ENCODE measurements around the gene GABRR2. TPM values are rescaled to one million over a fixed set of nuclear protein-coding genes. Genes with fewer than 3 reads are reported as not detected.

The GABRR2 gene
- total RNA-seq, 6 donors from 2014 or later: 0.30 to 3.1 (median 1.6) TPM

DNA sequence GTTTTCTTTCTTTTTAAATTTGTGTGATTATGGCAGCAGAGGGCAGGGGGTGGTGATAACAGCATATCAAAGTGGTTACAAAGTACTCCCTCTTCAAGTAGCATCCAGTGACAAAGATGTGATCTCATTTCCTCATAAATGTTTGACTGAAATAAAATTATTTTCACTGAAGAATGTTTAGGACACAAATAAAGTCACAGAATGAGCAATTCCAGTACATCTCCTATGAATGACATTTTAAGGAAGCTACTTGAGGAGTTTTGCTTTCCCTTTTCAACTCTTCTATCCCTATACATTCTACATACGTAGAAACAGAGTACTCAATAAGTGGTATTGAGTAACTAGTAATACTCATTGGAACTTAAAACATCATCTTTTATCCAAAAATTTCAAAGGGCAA is 13.9 kb upstream of the GABRR2 start:
- no peak for TF ChIP-seq POLR2AphosphoS5 (IDR thresholded peaks at IDR 0.05)
- TF ChIP-seq, protein P1, sequence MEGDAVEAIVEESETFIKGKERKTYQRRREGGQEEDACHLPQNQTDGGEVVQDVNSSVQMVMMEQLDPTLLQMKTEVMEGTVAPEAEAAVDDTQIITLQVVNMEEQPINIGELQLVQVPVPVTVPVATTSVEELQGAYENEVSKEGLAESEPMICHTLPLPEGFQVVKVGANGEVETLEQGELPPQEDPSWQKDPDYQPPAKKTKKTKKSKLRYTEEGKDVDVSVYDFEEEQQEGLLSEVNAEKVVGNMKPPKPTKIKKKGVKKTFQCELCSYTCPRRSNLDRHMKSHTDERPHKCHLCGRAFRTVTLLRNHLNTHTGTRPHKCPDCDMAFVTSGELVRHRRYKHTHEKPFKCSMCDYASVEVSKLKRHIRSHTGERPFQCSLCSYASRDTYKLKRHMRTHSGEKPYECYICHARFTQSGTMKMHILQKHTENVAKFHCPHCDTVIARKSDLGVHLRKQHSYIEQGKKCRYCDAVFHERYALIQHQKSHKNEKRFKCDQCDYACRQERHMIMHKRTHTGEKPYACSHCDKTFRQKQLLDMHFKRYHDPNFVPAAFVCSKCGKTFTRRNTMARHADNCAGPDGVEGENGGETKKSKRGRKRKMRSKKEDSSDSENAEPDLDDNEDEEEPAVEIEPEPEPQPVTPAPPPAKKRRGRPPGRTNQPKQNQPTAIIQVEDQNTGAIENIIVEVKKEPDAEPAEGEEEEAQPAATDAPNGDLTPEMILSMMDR (IDR thresholded peaks at IDR 0.05): no peak
- TF ChIP-seq POLR2A (IDR thresholded peaks at IDR 0.05): no peak
- DNase-seq: no peak
- Histone ChIP-seq H3K27ac (no peak overlapping the region), H3K9me3 (no peaks in the 10 kb centered on the region), H3K36me3 (peaks cover 15 to 67% (median 26%) of the 10 kb centered on the region in 4 donors), H3K27me3 (no peaks in the 10 kb centered on the region), H3K4me3 (no peak overlapping the region), H3K4me1 (peaks cover 0 to 3% (median under 1%) of the 10 kb centered on the region in 4 donors)
- ATAC-seq (ENCODE audit: low FRiP score in 2 of 2): no peak
- WGBS, 2 donors: 80 to 91% methylated on average over 1 of the region's 1 CpG

DNA sequence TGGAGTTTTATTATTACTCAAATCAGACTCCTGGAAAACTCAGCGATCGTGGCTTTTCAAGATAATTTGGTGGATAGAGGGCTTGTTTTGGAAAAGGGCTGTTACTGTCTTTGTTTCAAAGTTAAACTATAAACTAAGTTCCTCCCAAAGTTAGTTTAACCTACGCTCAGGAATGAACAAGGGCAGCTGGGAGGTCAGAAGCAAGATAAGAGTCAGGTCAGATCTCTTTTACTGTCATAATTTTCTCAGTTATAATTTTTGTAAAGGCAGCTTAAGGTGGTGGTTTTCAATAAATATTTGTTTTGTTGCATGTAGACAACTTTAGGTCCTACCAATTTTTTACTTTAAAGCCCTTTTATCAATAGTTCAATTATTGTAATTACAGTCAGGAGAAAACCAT is 9.2 kb upstream of the GABRR2 start:
- WGBS, 2 donors: 91 to 95% methylated on average over 3 of the region's 3 CpGs
- Histone ChIP-seq H3K27me3 (no peaks in the 10 kb centered on the region), H3K36me3 (peaks cover 5 to 41% (median 8%) of the 10 kb centered on the region in 4 donors), H3K27ac (no peak overlapping the region), H3K4me3 (no peak overlapping the region), H3K4me1 (peaks cover 5 to 15% (median 9%) of the 10 kb centered on the region in 4 donors), H3K9me3 (no peaks in the 10 kb centered on the region)
- TF ChIP-seq POLR2AphosphoS5 (IDR thresholded peaks at IDR 0.05) (no peak), POLR2A (IDR thresholded peaks at IDR 0.05) (no peak), EP300 (IDR thresholded peaks at IDR 0.05) (no peak)
- TF ChIP-seq, protein P1 (IDR thresholded peaks at IDR 0.05): no peak
- ATAC-seq (ENCODE audit: low FRiP score in 2 of 2) (no peak), DNase-seq (no peak)

DNA sequence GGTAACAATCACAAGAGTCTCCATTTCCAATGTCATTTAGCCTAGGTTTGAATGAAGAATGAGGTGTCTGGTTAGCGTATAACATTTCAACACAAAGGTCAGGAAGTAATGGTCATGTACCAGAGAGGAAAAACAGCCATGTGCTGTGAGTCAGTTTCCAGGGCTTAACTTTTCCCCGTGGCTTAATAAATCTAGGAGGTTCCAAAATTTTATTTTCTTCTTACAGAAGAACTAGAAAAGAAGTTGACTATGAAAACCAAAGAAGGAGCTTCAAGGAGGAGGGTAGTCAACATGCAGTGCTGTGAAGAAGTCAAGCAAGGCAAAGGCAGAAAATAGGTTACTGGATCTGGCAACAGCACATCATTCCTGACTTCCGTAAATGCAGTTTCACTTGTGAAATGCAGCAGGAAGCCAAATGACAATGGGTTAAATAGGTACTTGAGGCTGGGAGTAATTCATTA is 8.4 kb upstream of the GABRR2 start:
- no peak overlapping the region for H3K4me3 ChIP-seq
- no peaks in the 10 kb centered on the region for H3K27me3 ChIP-seq
- TF ChIP-seq, protein P1 (IDR thresholded peaks at IDR 0.05): no peak
- no peak for TF ChIP-seq POLR2AphosphoS5 (IDR thresholded peaks at IDR 0.05)
- TF ChIP-seq EP300 (IDR thresholded peaks at IDR 0.05): no peak
- no peak for TF ChIP-seq POLR2A (IDR thresholded peaks at IDR 0.05)
- DNase-seq (no peak), ATAC-seq (ENCODE audit: low FRiP score in 2 of 2) (no peak)
- H3K9me3 ChIP-seq: no peaks in the 10 kb centered on the region
- peaks cover 0 to 34% (median 5%) of the 10 kb centered on the region in 4 donors for H3K36me3 ChIP-seq
- H3K4me1 ChIP-seq: peaks cover 5 to 15% (median 9%) of the 10 kb centered on the region in 4 donors
- WGBS, 2 donors: 49 to 58% methylated on average over 3 of the region's 3 CpGs
- peak overlapping the region in 2 of 4 donors; percentile 25 to 51 for H3K27ac ChIP-seq

DNA sequence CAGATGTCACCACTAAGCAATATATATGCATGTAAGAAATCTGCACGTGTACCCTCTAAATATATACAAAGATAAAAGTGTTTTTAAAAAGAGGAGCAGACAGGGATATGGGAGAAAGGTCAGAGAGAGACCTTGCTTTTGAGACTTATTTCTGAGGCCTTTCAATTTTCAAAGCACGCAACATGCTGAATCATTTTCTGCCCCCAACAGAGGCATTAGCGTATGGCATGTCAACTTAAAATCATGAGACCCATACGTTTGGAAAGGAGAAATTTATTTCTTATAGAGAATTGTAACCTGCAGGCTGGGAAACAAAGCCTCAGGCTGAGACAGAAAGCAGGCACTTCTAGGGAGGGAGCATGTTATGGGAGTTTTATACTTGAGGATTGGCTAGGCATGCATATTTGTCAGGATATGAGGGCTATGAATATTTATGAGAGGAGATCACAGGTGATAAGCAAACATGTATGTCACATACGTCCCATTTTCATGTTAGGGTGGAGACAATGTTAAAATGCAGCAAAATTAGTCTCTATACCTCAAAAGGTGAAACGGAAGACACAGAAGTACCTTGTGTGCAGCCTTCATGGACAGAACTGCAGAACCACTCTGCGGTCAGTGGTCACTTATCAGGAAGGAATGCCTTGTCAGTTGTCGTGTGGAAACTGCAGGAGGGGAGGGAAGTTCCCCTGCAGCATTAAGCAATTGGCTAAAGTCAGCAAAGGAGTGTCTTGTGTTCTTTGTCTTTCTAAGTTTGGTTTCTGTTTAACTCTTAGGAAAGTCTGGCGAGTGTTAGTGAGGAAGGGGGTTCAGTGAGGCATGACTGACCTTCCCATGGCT is 6.3 kb upstream of the GABRR2 start:
- Histone ChIP-seq H3K27me3 (no peaks in the 10 kb centered on the region), H3K4me3 (no peak overlapping the region), H3K4me1 (peaks cover 5 to 15% (median 9%) of the 10 kb centered on the region in 4 donors), H3K9me3 (no peaks in the 10 kb centered on the region), H3K27ac (peak overlapping the region in 1 of 4 donors; percentile 66), H3K36me3 (peaks cover 0 to 12% (median 1%) of the 10 kb centered on the region in 4 donors)
- TF ChIP-seq POLR2AphosphoS5 (IDR thresholded peaks at IDR 0.05): peak in 1 of 2 donors; percentile 60
- no peak for TF ChIP-seq EP300 (IDR thresholded peaks at IDR 0.05)
- TF ChIP-seq, protein P1 (IDR thresholded peaks at IDR 0.05): no peak
- DNase-seq (peak in 1 of 2 donors; percentile 80), ATAC-seq (ENCODE audit: low FRiP score in 2 of 2) (peak; percentile 75 to 88)
- 62% methylated on average over 9 of the region's 9 CpGs for WGBS, 2 donors
